Fibroblast of skin of scalp (primary cell): ENCODE data around the gene MCRIP1.

Source experiments
- DNase-seq: peaks from one replicate; pipeline ENCODE4 v3.0.0-alpha.2; 2013

Gene MCRIP1

GRCh38 chr17:81817758-81818147, 15.3 kb downstream of the MCRIP1 start:
- DNase-seq: no peak

- DNase-seq: no peak
Measured at GRCh38 chr17:81815646-81815986, 17.5 kb downstream of the MCRIP1 start.

DNA sequence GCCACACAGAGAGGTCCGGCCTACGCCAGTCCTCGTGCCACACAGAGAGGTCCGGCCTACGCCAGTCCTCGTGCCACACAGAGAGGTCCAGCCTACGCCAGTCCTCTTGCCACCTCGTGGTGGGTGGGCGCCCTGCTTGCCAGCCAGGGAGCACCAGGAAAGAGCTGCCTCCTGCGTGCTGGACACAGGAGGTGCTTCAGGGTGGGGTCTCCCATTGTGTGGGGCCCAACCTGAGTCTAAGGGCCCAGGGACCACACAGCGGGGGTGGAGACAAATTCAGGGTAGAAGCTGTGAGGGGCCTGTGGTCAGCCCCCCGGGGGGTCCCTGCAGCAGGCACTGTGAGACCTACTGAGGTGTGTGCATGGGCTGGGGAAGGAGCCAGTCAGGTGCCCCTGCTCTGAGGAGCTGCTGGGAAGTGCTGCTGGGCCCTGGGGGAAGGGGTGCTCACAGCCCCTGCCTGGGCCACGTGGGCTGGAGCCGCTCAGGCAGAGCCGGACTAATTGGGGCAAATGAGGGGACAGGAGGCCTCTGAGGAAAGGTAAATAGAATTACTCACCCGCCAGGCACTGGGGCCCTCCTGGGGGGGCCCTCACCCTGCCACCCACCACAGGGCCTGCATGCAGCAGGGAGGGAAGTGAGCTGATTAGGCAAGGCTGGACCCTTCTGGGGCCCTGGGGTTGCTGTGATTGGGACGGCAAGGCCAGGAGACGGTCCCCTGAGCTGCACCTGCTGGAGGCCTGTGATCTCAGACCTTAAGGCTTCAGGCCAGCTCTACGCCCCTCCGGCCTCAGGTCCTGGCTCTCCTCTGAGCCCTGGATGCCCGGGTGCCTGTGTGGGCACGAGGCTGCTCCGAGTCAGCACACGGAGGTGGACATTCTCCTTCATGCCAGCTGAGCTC, 18.1 kb downstream of the MCRIP1 start:
- no peak for DNase-seq

DNA sequence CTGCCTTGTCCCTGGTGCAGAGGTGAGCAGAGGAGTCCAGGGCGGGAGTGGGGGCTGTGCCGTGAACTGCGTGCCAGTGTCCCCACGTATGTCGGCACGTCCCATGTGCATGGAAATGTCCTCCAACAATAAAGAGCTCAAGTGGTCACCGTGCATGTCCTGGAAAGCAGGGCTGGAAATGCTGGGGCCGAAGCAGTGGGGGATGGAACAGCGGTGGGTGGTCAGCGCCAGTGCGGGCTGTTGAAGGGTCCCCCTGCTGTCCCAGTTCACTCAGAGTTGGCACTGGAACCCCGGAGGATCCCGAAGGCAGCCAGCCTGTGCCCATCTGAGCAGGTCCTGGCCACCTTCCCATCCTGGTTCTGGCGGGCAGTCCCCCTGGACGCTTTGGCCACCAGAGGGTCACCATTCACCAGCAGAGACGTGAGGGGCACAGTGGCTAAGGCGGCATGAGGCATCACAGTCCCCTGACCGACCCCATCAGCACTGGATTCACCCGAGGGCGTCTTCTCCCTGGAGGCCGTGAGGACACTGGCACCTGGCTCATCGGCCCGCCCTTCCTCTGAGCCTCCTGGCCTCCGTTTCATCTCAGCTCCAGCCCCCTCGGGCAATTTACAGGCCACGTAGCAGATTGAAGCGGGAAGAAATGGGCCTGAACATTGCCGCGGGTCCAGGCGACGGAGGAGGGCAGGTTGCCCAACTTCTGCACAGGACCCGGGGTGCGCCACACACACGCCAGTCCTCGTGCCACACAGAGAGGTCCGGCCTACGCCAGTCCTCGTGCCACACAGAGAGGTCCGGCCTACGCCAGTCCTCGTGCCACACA, 19.0 kb downstream of the MCRIP1 start:
- no peak for DNase-seq

- no peak for DNase-seq
Measured at GRCh38 chr17:81813371-81813684, 19.8 kb downstream of the MCRIP1 start.

DNA sequence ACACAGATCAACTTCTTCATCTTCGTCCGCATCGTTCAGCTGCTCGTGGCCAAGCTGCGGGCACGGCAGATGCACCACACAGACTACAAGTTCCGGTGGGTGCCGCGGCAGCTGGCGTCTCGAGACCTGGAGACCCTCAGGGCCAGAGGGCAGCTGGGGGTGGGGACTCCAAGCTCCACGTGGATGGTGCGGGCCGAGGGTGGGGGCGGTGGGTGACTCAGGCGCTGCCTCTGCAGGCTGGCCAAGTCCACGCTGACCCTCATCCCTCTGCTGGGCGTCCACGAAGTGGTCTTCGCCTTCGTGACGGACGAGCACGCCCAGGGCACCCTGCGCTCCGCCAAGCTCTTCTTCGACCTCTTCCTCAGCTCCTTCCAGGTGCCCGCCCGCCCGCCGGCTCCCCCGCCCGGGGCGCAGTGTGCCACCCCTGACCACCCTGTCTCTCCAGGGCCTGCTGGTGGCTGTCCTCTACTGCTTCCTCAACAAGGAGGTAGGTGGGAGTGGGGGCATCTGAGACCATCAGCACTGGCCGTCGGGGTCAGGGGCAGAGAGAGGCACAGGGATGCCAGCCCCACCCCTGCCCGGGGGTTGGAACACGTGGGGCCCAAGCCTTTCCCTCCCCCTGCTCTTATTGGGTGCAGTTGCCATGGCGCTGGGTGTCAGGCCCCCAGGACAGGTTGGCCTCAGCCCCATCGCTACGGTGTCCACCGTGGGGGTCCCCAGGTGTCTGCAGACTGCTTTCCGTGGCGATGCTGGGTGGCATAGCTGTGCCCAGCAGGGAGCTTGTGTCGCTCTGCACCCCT, 20.3 kb downstream of the MCRIP1 start:
- no peak for DNase-seq

- no peak for DNase-seq
Measured at GRCh38 chr17:81811705-81812570, 21.2 kb downstream of the MCRIP1 start.

DNA sequence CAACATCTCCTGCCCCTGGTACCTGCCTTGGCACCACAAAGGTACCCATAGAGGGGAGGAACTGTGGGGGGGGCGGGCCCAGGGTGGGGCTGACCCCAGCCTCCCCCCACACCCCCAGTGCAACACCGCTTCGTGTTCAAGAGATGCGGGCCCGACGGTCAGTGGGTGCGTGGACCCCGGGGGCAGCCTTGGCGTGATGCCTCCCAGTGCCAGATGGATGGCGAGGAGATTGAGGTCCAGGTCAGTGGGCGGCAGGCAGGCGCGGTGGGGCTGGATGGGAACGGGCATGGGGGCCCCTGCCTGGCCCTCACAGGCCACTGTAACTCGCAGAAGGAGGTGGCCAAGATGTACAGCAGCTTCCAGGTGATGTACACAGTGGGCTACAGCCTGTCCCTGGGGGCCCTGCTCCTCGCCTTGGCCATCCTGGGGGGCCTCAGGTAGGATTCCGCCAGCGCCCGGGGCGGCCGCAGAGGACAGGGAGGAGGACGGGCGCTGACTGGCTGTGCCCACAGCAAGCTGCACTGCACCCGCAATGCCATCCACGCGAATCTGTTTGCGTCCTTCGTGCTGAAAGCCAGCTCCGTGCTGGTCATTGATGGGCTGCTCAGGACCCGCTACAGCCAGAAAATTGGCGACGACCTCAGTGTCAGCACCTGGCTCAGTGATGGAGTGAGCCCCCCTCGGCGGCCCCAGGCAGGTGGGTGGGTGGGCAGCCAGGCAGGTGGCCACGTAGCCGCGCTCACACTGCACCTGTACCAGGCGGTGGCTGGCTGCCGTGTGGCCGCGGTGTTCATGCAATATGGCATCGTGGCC, 22.0 kb downstream of the MCRIP1 start:
- no peak for DNase-seq

- DNase-seq: no peak
Measured at GRCh38 chr17:81810476-81810875, 22.6 kb downstream of the MCRIP1 start.

- no peak for DNase-seq
Measured at GRCh38 chr17:81809556-81809998, 23.5 kb downstream of the MCRIP1 start.

- no peak for DNase-seq
Measured at GRCh38 chr17:81808778-81809555, 24.1 kb downstream of the MCRIP1 start.

DNA sequence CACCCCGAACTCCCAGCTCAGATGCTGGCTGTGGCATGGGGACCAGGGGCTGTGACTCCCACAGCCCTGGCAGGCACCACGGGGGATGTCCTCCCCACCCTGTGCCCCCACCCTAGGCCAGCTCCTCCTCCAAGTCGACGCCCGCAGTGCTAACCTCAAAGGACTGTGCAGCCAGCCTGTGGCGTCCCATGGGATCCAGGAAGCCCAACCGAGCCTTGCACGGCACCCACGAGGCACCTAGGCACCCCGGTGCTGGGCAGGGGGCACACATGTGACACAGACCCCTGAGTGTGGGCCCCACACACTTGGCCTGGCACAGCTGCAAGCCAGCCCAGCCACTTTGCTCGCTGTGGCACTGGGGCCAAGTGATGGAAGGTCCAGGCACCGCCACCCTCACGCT, 25.3 kb downstream of the MCRIP1 start:
- no peak for DNase-seq

- DNase-seq: no peak
Measured at GRCh38 chr17:81807210-81807719, 25.8 kb downstream of the MCRIP1 start.

GRCh38 chr17:81806461-81807209, 26.5 kb downstream of the MCRIP1 start:
- DNase-seq: no peak

GRCh38 chr17:81805707-81806460, 27.2 kb downstream of the MCRIP1 start:
- DNase-seq: no peak

DNA sequence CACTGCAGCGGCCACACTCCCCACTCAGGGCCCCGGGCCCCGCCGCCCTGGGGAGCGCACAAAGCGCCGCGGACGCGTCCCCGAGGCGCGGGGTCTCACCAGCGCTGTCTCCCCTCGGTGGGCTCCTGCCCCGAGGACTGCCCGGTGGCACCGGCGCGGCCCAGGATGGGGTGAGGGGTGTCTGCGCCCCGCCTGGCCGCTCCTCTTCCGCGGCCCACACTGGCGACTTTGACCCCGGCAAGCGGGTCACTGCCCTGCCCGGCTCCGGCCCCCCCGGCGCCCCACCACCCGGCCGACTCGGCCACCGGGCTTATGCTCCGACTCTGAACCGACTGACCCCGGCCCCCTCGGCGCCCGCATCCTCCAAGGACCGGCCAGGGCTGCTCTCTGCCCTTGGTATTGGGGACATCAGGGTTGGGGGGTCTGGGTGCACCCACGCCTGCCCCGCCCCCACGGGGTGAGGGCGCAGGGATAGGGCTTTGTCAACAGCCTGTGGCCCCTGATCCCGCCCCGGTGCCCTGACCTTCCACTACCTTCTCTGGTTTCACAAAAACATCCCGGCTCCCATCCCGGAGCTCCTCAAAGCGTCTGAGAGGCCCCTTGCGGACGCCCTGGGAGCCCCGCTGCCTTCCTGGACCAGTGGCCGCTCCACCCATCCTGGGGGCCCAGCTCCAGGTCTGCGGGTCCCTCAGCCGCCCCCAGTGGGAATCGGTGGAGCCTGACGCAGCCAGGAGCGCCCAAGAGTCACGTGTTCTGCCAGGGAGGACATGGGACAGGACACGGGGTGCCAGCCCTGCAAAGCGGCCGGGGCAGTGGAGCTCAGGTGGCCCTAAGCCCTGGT, 28.3 kb downstream of the MCRIP1 start:
- DNase-seq: no peak

DNA sequence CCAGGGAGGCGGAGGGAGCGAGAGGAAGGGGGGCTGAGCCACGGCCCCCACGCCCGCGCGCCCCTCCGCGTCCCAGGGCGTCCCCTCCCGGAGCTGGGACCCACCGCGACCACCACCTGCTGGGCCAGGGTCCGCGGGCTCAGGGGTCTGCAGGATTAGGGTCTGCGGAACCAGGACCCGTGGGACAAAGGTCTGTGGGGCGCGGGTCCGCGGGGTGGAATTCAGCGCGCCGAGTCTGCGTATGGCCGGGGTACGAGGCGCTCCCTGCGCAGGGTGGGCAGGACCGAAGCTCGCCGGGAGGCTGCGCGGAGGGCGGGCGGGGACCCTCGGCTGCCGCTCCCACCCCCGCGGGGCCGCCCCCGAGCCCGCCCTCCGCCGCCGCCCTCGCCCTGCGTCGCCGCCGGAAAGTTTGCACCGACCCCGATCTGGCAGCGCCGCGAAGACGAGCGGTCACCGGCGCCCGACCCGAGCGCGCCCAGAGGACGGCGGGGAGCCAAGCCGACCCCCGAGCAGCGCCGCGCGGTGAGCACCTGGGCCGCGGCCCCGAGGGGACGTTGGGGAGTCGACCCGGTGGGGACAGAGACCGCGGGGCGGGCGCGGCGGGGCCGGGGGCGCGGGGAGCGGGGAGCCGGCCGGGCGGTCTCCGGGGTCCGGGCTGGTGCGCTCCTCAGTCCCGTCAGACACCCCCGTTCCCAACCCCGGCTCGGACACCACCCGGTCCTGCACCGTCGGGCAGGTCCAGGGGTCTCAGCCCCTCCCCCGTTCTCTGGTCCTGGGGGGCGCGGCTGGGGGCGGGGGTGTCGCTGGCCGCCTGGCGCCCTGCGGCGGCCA, 29.1 kb downstream of the MCRIP1 start, which contains the start of gene GCGR:
GCGR (plus strand) TSS at position 423 of the 831 bp plus-strand sequence. CDS start 4,869 bp downstream, outside the sequence.
- DNase-seq: no peak
